GM21423 (cell line): ENCODE measurements around the gene KRT78.
"Not testable (repeated sequence)": the region's sequence is repeated elsewhere in the genome, so short reads cannot be mapped to it uniquely, and the experiment has no call there.

Source experiments
- ATAC-seq: cut with Tn5 transposase; IDR thresholded peaks from one replicate; pipeline ENCODE4 v1.9.1; 2021; ENCODE audit warnings: mild to moderate bottlenecking, moderate library complexity; ENCODE audit not compliant: unreplicated experiment

Gene KRT78

GRCh38 chr12:52848661-52849255 lies at the start of gene KRT78:
TSS of gene KRT78 (minus strand) at chr12:52848994. CDS start at chr12:52848930, 64 bp downstream.
- ATAC-seq = no peak

- ATAC-seq = no peak
Measured at GRCh38 chr12:52896190-52897100, 47.7 kb upstream of the KRT78 start.

DNA sequence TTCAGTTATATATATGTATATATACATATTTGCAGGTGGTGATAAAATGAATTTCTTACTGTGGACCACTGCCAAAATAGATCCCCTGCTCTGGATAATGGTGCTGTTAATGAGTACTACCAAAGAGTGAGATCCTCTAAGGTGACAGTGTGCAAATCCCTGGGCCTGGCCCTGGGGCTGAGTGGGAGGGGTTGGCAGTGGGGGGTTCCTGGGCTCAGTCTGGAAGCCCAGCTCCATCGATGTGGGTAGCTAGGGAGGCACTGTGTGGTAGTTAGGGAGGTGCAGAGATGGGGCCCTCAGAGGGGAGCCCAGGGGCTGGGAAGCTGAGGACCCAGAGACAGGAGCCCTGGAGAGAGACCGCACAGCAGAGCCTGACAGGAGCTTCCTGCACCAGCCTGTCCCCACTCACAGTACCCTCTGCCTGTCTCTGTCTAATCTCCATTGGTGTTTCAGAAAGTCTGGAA lies 47.0 kb upstream of the KRT78 start:
- no peak for ATAC-seq

DNA sequence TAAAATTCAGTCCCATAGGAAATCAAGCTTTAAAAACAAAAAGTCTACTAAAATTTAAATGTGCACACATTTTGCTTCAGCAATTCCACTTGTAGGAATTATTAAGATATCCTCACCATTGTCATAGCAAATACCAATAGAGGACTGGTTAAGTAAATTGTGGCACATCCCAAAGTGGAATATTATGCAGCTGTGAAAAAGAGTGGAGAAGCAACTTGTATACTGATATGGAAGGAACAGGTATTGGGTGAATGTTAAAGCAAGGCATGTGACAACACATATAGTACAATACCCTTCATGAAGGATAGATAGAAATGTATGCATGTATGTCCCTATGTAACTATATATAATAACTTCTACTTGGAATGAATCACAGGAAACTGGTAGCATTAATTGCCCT lies 44.2 kb upstream of the KRT78 start:
- ATAC-seq = no peak

DNA sequence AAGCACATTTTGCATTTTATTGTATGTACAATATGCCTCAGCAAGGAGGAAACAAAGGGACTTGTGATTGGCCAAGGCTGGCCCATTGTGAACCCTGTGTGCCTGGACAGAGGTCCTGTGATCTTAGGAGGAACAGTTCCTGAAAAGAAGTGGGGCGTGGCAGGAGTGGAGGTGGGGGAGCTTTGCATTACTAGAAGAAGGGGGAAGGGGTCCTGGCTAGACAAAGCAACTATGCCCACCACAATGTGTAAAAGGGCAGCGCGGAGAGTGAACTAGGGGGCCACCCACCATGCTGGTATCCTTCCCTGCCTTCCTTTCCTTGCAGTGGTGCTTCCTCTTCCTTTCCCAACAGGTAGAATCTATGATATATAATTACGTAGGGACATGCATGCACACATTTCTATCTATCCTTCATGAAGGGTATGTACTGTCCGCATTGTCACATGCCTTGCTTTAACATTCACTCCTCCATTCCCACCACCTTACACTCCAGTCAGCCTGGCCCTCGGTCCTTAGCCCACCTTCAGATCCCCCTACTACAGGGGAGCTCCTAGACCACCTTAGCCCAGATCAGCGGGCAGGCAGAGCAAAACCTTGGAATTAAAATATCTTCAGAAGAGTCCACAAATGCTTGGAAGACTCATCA lies 43.5 kb upstream of the KRT78 start:
- no peak for ATAC-seq

DNA sequence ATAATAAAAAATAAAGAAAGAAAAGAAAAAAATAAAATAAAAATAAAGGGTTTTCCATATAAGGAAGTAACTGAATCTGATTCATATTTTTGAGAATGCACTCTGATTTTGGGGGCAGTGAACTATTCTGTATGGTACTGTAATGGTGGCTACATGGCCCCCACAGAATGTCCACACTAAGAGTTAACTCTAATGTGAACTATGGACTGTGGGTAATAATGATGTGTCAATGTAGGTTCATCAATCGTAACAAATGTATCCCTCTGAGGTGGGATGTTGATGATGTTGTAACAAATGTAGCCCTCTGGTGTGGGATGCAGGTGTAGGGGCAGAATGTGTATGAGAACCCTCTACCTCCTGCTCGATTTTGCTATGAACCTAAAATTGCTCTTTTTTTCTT lies 42.2 kb upstream of the KRT78 start:
- no peak for ATAC-seq

- ATAC-seq = no peak
Measured at GRCh38 chr12:52890417-52890816, 41.6 kb upstream of the KRT78 start.

- ATAC-seq = no peak
Measured at GRCh38 chr12:52884526-52885293, 35.9 kb upstream of the KRT78 start.

- ATAC-seq = not testable (repeated sequence)
Measured at GRCh38 chr12:52880499-52880898, 31.7 kb upstream of the KRT78 start.

DNA sequence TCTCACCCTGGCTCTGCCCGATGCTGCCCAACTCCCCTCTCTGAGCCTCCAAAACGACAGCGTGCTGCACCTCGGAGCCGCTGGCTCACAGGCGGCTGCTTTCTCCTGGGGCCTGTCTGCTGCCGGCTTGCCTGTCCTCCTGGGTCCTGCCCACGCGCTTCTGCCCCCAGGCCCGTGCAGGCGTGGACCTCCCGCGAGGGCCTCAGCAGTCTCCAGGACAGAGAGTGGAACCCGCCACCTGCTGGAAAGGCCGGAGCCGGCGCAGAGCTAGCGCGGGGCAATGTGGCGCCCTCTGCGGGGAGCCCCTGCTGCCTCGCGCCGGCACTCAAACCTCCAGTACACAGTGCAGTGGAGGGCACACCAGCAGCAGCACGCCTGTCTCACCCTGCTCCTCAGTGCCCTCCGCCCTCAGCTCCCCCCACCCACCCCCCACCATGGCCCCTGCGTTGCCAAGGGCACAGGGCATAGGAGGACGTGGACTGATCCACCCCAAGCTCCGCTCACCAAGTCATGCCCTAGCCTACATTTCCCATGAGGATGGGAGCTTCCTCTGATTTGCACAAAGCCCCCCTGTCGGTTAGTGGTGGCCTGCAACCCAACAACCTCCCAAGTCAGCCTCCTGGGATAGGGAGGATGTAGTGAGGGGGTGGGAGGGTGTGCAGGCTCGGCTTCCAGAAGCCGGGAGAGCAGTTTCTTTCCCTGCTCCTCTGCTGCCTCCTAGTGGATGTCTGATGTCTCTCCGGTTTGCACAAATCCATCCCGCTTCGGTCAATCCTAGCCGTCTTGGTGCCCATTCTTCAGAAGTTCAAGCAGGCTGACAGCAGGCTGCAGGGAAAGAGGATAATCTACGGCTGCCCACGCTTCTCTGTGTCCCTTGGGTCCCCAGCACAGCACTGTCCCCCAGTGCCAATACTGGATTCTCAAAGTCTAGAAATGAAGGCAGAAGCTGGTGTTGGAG lies 30.9 kb upstream of the KRT78 start:
- ATAC-seq = peak; percentile 58

DNA sequence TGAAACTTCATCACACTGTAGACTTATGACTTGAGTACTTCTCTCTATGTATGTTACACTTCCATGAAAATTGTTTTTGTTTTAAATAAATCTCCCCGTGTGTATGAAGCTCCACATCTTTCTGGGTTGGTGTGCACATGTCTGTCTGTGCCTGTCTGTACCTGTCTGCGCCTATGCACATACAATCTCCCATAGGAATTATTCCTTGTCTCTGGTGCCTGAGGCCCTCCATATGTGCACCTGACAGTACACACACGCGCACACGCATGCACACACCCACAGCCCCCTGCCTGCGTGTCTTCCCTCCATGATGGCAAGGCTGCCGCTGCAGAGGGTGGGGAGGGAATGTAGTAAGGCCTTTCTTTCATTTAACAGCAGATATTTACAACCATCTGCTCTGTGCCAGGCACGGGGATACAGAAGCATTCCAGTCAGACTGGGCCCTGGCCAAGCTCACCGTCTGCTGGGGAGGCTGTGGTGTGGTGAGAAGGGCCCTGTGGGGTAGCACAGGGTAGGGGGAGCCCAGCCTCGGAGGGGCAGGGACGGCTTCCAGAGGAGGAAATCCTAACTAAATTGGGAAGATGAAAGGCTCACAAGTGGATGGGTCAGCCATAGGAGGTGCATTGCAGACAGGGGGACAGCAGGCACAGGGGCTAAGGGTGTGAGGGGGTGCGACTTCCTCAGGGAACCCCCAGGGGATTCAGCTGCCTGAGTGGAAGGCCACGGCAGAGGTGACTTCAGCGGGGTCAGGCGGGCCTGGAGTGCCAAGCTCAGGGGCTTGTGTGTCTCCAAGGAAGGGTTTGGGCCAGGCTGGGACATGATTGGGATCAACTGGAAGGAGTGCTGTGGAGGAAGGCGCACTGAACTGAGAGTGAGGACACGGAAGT lies 30.0 kb upstream of the KRT78 start:
- ATAC-seq = no peak

DNA sequence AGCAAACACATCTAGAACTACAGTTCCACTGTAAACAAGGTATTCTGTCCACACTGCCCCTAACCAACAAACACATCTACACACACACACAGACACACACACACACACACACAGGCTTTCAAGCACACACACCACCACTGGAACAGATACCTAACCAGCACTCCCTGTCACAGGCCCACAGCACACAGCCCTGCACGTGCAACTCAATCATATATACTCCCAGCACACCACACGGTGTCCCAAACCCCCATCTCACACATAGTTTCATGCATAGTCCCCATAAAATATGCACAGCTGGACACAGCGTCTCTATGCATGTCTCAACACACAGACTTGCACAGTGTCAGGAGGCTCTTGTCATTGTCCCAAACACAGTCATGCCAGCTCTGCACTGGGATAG lies 28.4 kb upstream of the KRT78 start:
- no peak for ATAC-seq

- ATAC-seq = no peak
Measured at GRCh38 chr12:52876372-52876771, 27.6 kb upstream of the KRT78 start.

- ATAC-seq = no peak
Measured at GRCh38 chr12:52874573-52875435, 26.0 kb upstream of the KRT78 start.

- no peak for ATAC-seq
Measured at GRCh38 chr12:52873832-52874572, 25.2 kb upstream of the KRT78 start.

DNA sequence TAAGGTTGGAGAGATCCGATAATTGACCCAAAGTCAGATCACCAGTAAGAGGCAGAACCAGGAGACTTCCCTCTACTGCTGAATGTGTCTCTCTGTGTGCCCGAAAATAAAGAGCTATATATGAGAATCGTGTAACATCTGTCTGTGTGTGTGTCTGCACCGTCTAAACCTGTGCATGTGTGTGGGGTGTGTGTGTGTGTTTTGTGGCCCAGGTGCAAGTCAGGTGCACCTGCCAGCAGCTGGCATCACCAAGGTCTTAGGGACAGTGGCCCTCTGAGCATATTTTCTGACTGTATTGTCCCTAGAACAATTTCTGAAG lies 24.7 kb upstream of the KRT78 start:
- ATAC-seq = no peak

- ATAC-seq = no peak
Measured at GRCh38 chr12:52872644-52873389, 24.0 kb upstream of the KRT78 start.
